GM19463 (cell line): Measurements from ENCODE around the gene MYORG.
A peak's percentile ranks its signal among the peaks of the same experiment; 100 is the strongest.

ENCODE experiments used
- ATAC-seq: cut with Tn5 transposase; IDR thresholded peaks from one replicate; pipeline ENCODE4 v1.9.1; 2021; ENCODE audit warnings: mild to moderate bottlenecking, moderate library complexity; ENCODE audit not compliant: unreplicated experiment

MYORG gene

GRCh38 chr9:34335376-34335775, 41.3 kb downstream of the MYORG start:
- ATAC-seq, result no peak

- no peak for ATAC-seq
Measured at GRCh38 chr9:34334916-34335315, 41.8 kb downstream of the MYORG start.

- no peak for ATAC-seq
Measured at GRCh38 chr9:34334337-34334824, 42.3 kb downstream of the MYORG start.

GRCh38 chr9:34333836-34334235, 42.9 kb downstream of the MYORG start:
- ATAC-seq, result no peak

GRCh38 chr9:34332076-34332964, 44.4 kb downstream of the MYORG start:
- no peak for ATAC-seq

GRCh38 chr9:34331196-34331595, 45.5 kb downstream of the MYORG start:
- ATAC-seq, result no peak

DNA sequence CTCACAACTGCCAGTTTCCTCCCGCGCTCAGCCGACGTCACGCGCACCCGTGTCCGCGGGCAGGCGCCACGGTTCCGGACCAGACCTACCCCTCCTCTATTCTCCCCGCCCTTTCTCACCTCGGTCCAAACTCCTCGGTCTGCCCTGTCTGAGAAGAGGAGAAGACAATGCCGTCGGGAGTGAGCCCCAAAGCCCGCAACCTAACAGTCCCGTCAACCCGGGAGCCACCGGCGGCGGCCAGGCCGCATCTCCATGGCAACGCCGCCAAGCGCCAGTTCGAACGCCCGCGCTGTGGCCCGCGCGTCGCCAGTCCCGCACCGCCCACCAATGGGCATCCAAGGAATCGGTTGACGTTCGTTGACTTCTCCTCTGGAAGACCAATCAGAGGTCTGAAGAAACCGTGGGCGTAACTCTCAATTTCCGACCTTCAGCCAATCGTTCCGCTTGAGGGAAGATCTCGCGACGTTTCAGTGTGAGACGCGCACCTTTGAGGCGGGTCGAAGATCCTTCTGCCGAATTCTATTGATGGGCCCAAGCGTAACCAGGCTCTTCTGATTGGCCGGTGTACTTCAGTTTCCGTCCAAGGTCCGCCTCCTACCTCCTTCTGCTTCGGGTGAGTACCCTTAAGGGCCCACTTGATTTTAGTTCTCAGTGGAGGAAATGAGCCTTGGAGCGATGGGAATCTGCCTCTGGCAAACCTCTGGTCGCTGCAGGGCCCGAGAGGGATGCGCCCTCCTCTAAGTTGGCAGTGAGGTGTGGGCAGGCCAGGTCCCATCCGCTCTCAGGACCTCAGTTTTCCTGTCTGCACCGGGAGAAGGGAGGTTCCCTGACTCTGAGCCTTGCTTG, 47.5 kb downstream of the MYORG start, which contains the start of the genes KIF24 and NUDT2:
TSS of gene KIF24 (minus strand) at position 282 of the 846 bp plus-strand sequence. CDS start 17,922 bp downstream, outside the sequence.
TSS of gene NUDT2 (plus strand) at position 583 of the 846 bp plus-strand sequence. CDS start 9,471 bp downstream, outside the sequence.
- ATAC-seq, result peak; percentile 95

DNA sequence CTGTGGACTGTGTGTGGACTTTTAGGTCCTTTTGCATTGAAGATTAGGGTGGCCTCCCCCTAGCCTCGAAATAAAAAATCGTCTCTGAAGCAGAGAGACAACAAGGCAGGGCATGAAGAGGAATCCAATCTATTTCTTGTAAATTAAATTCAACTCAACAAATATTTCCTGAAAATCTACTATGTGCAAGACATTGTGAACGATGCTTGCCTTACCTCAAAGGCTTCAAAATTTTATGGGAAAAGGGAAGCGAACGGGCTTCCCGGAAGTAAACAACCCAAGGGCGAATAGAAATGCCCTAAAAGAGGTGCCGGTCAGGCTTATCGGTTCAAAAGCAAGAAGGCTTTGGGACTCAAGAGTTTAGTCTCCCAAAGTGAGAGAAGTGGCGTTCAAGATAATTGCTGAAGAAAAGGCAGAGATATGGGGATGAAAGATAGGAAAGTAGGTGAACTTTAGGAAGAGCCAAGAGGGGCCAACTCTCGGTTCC, 48.2 kb downstream of the MYORG start:
- no peak for ATAC-seq

- no peak for ATAC-seq
Measured at GRCh38 chr9:34326690-34327089, 50.0 kb downstream of the MYORG start.

DNA sequence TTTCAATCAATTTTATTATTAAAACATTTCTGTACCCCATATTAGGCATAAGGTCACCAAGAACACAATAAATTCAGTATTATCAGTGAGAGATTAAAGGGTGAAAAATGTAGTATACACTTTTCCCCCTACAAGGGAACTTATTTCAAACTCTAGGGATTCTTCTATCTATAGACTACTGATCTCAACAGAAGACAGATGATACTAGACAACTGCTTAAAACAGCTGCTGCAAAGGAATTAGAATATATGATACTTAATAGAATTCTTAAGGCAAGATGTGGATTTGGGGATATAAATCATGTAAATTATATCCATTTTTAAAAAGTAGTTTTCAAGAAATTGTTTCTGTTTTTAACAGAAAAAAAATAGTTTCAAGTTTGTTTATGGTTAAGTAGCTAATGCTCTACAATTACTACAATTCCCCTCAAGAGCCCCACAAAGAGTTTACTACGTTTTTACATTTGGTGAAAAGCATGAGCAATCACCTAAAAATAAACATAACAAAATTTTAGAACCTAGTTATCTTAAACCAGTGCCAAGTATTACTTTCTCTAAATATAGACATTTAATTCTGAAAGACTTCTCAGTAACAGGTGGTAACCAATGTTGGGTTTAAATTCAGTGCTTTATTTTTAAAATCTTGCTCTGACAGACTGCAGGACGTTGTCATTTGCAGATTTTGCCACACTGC, 53.7 kb downstream of the MYORG start:
- no peak for ATAC-seq

- ATAC-seq, result no peak
Measured at GRCh38 chr9:34321451-34321850, 55.2 kb downstream of the MYORG start.

GRCh38 chr9:34318163-34318790, 58.4 kb downstream of the MYORG start:
- no peak for ATAC-seq

GRCh38 chr9:34317436-34317835, 59.3 kb downstream of the MYORG start:
- no peak for ATAC-seq
